SK-N-SH treated with all-trans-retinoic acid at 6 μM for 48 hours (cell line): ENCODE data around the gene PLPP7.

Experiments used
- BACH2 ChIP-seq: fragments of 250-450 bp; sonication (Bioruptor Pico); IDR thresholded peaks from 2 replicates; pipeline ENCODE4 v1.9.0; 2021; ENCODE audit warnings: mild to moderate bottlenecking, borderline replicate concordance
- RARB ChIP-seq: fragments of 250-450 bp; sonication (Bioruptor Pico); IDR thresholded peaks from 2 replicates; pipeline ENCODE4 v1.8.0; 2021; ENCODE audit warnings: mild to moderate bottlenecking, moderate library complexity
- SNAI2 ChIP-seq: fragments of 250-450 bp; sonication (Bioruptor Pico); IDR thresholded peaks from 2 replicates; pipeline ENCODE4 v1.5.0; 2020; ENCODE audit warnings: mild to moderate bottlenecking, moderate library complexity
- ZFP3 ChIP-seq: fragments of 250-450 bp; sonication (Bioruptor Pico); IDR thresholded peaks from 2 replicates; pipeline ENCODE4 v1.5.0; 2020; ENCODE audit warnings: mild to moderate bottlenecking, moderate library complexity
- ZFP30 ChIP-seq: fragments of 450-650 bp; formaldehyde crosslinking; IDR thresholded peaks from 2 replicates; pipeline ENCODE4 v1.5.0; 2022; ENCODE audit warnings: mild to moderate bottlenecking, moderate library complexity
- ZNF565 ChIP-seq: fragments of 450-650 bp; formaldehyde crosslinking; conservative IDR thresholded peaks from 2 replicates; pipeline ENCODE4 v1.5.0; 2020; ENCODE audit warnings: low read depth, mild to moderate bottlenecking, moderate library complexity
- TF ChIP-seq, protein P1 (sequence below): fragments of 250-450 bp; sonication (Bioruptor Pico); IDR thresholded peaks from 2 replicates; pipeline ENCODE4 v1.8.0; 2020; ENCODE audit warnings: mild to moderate bottlenecking, moderate library complexity, borderline replicate concordance

DNA sequence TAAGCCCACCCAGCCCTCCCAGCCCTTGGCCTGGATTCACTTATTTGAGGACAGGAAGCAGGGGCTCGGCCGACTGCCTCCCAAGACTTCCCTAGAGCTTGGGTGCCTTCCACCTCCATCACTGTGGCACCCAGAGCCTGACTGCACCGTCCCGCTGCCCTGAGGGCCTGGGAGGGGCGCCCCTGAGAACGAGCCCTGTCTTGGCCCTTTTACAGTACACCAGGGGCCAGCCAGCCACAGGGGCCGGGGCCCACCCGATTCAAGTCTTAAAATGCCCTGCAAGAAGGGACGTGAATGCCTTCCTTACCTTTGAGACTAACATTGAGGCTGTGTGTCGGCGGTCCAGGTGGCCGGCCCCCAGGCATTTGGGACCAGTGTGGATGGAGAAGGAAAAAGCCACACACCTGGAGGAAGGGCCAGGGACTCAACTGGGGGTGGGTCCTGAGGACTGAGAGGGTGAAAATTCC lies 30.1 kb upstream of the PLPP7 start:
- TF ChIP-seq ZFP30 (CRISPR knock-in tag) (no peak), SNAI2 (CRISPR knock-in tag) (no peak), ZNF565 (CRISPR knock-in tag) (no peak), BACH2 (CRISPR knock-in tag) (no peak), ZFP3 (CRISPR knock-in tag) (no peak), RARB (no peak)
- TF ChIP-seq, protein P1, sequence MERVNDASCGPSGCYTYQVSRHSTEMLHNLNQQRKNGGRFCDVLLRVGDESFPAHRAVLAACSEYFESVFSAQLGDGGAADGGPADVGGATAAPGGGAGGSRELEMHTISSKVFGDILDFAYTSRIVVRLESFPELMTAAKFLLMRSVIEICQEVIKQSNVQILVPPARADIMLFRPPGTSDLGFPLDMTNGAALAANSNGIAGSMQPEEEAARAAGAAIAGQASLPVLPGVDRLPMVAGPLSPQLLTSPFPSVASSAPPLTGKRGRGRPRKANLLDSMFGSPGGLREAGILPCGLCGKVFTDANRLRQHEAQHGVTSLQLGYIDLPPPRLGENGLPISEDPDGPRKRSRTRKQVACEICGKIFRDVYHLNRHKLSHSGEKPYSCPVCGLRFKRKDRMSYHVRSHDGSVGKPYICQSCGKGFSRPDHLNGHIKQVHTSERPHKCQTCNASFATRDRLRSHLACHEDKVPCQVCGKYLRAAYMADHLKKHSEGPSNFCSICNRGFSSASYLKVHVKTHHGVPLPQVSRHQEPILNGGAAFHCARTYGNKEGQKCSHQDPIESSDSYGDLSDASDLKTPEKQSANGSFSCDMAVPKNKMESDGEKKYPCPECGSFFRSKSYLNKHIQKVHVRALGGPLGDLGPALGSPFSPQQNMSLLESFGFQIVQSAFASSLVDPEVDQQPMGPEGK (CRISPR knock-in tag) = no peak
